ENCODE results near the gene GPR146.

GPR146 gene

DNA sequence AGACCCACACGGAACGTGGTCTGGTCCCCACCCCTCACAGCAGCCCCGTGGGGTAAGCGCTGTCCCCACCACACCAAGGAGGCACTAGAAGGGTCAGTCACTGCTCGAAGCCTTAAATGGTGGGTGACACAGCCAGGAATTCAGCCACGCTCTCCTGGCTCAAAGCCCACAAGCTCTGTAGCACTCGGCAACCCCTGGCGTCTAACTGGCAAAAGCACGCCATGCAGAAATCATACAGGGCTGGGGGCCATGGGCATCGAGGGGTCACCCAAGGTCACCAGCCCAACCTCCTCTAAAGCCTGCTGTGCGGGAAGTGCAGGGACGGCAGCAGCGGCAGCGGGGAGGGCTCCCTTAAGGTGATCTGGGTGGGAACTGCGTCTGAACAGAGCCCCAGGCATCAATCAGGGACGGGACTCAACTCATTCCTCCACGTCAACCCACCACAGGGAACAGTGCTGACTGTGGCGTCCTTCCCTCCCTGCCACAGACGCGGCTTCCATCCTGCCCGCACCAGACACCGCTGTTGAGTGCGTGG is 51.3 kb downstream of the GPR146 start:
- DNase-seq (ENCODE audit: low read depth) = no peak

- DNase-seq (ENCODE audit: low read depth) = no peak
Observed at GRCh38 chr7:1096156-1097119, 52.1 kb downstream of the GPR146 start.

DNA sequence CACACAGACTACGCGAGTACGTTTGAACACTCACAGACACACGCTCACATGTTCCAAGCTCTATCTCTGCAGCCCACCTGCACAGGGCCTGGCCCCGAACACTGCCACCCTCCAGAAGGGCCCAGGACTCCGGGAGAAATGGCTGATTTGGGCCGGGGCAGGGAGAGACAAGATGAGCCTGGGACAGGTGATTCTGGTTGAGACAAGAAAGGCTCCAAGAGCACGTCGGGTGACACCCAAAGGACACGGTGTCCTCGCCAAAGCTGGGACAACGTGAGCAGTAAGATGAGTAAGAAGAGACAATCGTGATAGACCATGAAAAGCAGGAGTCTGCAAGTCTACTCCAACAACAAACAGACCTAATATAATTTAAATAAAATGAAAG is 52.8 kb downstream of the GPR146 start:
- DNase-seq (ENCODE audit: low read depth) = no peak

DNA sequence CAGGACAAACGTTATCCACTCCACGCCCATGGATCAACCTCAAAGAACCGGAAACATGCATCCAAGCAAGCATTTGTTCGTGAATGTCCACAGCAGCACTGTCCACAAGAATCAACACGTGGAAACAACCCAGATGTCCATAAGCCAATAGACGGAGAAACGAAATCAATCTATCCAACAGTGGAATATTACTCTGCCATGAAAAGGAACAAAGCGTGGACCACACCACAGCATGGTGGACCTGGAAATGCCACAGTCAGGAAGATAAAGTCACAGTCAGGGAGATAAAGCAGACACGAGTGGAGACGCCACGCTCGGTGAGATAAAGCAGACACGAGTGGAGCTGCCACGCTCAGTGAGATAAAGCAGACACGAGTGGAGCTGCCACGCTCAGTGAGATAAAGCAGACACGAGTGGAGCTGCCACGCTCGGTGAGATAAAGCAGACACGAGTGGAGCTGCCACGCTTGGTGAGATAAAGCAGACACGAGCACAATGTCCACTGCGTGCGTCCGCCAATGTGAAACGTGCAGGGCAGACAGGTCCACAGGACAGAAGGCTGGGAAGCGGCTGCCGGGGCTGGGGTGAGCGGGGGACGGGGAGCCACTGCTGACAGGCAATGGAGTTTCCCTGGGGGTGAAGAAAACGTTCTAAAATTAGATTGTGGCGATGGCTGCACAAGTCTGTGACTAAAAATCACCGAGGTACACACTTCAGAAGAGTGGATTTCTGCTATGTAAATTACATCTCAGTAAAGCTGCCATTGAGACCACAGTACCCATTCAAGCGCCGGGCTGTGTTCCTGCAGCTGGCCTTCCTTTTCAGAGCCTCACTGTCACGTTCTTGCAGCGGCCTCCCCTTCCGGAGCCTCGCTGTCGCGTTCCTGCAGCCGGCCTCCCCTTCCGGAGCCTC is 54.2 kb downstream of the GPR146 start:
- no peak for DNase-seq (ENCODE audit: low read depth)

DNA sequence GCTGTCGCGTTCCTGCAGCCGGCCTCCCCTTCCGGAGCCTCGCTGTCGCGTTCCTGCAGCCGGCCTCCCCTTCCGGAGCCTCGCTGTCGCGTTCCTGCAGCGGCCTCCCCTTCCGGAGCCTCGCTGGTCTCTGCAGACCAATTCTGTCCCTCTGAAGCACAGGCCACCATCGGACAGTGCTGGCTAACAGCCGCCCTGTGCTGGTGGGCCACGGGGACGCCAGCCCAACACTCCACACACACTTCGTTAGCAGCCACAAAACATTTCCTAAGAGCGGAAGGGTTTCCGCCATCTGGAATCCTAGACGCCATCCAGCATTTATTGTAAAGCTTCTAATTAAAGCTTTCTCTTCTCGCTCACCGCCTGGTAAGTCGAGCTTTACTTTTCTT is 54.8 kb downstream of the GPR146 start:
- DNase-seq (ENCODE audit: low read depth) = no peak

DNA sequence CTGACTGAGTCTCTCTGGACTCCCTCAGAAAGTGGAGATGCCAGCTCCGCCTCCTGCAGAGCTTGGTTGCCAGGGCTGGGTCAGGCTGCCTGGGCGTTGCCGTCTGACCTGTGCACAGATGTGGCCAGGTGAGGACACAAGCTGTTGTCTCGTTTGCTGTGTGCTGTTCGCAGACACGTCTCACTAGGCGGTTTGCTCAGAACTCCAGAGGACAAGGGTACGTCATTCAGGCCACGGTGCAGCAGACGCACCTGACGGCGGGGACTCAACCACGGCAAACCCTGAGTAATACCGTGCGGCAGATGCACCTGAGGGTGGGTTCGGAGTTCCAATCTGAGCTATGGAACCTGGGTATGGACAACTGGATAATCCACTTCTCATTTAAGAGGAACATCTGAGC is 55.3 kb downstream of the GPR146 start:
- DNase-seq (ENCODE audit: low read depth) = no peak

- no peak for DNase-seq (ENCODE audit: low read depth)
Observed at GRCh38 chr7:1100386-1100785, 56.0 kb downstream of the GPR146 start.

DNA sequence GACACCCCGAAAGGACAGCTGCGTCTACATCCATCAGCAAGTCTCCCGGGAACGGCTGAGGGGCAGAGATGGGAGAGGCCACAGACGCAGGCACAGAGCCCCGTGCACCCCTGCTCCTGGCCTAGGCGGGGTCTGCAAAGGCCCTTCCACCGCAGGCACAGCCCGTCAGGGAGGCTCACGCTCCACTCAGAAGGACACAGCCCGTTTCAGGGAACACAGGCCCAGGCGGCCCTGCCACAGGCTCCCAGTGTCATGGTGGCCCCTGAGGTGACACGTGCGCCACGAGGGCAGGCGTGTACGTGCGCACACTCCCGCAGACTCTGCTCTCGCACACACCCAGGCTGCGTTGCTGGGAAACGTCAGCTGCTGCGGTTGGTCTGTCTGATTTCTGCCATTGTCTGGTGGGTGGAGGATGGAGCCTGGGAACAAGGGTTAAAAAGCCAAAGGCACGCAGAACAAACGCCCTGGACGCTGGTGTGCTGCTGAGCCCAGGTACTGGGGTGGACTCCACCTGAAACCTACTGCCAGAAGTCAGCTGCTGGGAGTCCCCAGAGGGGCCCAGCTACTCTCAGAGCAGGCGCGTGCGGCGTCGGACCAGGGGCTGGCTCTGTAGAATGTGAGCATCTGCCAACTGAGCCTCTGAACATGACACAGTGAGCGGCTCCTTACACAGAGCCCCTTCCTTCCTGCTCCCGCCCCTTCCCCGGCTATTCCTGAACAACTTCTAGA is 56.7 kb downstream of the GPR146 start:
- no peak for DNase-seq (ENCODE audit: low read depth)

DNA sequence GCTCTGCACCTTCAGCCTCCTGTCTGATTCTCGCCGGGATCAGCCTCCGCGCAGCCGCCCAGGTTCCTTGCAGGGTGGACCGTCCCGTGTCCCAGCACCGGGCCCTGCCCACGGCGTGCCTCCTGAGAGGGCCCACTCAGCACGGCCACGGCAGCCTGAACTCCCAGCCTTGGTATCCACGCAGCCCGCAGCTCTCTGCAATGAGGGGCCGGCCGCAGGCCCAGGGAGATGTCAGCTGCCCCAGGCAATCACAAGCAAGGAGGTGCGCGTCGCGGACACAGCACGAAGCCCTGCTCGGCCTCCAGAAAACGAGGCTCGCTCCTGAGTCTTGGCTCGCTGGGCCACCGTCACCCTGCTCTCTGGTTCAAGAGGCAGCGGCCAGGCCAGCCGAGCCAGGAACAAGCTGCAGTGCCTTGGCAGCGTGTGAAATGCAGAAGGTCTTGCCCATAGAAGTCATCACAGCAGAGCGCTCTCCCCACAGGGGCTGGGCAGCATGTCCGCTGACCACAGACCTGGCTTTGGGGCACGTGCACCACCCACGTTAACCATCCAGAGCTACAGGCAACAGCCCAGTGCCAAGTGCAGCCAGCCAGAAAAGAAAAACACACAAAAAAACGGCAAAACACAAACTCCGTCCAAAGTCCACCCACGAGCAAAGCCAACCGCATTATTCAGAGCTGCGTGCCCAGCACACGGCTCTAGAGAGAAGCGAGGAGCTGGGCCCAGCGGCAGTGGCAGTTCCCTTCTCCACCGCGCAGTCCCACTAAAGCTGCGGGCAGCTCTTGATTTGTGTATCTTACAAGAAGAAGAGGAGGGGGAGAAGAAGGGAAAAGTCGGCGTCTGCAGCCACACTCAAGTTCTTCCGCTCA is 57.5 kb downstream of the GPR146 start:
- DNase-seq (ENCODE audit: low read depth) = no peak

DNA sequence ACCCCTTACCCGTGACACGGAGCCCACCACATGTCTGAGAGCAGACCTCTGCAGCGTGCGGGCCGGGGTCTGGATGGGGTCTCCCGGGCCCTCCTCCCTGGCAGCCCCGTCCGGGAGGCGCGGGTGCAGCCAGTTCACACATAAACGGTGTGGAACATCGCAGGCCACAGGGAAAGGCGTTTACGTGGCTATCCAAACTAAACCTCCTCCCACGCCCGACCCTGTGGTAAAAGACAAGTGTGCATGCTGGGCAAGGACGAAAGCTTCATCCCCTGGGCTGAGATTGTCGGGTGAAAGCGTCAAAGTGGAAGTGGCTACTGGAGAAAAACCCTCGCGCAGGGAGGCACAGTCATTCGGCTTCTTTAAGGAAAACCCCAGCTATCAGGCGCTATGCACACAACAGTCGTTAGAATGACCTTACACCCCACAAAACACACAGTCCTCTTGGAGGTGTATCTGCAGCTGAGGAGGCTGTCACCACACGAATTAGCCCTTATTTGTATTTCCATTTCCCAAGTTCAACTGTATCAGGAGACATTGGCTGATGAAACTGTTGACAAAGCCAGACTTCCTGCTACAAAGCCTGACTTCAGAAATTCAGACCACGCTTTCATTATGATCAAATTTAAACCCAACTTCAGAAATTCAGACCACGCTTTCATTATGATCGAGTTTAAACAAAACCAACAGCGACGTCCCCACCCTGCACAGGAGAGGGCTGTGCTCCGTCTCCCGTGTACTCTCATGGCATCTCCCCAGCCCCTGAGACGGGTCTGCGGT is 58.9 kb downstream of the GPR146 start:
- no peak for DNase-seq (ENCODE audit: low read depth)

DNA sequence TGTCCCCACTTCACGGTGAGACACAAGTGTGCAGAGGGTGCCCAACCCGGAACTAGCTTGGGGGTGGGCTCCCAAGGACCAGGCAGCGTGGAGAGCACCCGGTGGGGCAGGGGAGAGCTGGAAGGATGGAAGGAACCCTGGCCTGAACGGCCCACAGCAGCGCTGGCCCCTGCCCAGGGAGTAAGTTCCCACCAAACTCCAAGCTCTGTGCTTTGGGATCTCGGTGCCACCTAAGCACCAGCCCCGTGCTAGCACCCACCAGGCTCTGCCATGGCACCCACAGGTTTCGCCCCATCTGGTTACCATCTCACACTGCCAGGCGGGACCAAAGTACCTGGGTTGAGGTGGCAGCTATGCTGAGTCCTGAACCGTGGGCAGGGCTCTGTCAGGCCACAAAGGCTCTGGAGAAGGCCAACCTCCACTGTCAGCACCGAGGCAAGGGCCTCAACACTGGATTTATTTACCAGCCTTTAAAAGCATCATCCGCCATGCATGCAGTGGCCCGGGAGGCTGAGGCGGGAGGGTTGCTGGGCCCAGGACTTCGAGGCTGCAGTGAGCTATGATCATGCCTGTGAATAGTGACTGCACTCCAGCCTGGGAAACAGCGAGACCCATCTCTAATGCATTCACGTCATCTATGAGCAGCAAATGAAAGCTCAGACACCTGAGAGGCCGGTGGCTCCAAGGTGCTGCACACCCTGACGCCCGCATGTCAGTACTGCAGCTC is 59.6 kb downstream of the GPR146 start:
- no peak for DNase-seq (ENCODE audit: low read depth)

GRCh38 chr7:1104516-1105179 is 60.3 kb downstream of the GPR146 start:
- DNase-seq (ENCODE audit: low read depth) = no peak

- DNase-seq (ENCODE audit: low read depth) = no peak
Observed at GRCh38 chr7:1105189-1105588, 60.8 kb downstream of the GPR146 start.

DNA sequence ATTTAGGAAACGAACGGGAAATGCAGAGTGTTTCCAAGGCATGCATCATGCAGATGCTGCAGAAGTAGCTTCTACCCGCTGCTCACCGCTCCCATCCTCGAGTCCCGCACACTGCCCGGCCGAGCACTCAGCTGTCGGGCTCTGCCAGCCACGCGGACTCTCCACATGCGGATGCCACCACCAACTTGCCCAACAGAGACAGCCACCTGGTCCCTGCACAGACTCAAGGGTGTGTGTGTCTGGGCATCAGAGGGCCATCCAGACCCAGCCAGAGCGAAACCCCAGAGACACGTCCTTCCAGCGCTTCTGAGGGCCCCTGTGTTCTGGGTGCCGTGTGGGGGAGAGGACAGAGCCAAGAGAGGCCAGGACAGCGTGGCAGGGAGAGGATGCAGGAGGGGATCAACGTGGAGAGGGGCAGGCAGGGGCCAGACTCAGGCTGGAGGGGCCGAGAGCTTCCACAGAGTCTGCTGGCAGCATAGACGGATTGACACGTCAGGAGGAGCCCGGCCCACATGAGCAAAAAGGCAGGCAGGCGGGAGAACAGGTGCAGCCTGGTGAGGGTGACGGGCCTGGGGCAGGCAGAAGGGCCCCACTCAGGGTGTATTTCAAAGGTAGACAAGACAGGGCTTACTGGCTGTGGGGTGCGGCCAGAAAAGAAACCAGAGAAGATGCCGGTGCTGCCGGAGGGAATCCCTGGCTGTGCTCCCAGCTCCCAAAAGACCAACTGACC is 61.9 kb downstream of the GPR146 start:
- DNase-seq (ENCODE audit: low read depth) = no peak

- no peak for DNase-seq (ENCODE audit: low read depth)
Observed at GRCh38 chr7:1106793-1107421, 62.6 kb downstream of the GPR146 start.

- DNase-seq (ENCODE audit: low read depth) = no peak
Observed at GRCh38 chr7:1108264-1108920, 64.0 kb downstream of the GPR146 start.

Data from GM04504 (cell line).